Measurements from ENCODE around the gene SOAT2. TPM values are rescaled to one million over a fixed set of nuclear protein-coding genes. Genes with fewer than 3 reads are reported as not detected.

Gene SOAT2
- total RNA-seq, 1 experiment from 2014 or later: not detected

DNA sequence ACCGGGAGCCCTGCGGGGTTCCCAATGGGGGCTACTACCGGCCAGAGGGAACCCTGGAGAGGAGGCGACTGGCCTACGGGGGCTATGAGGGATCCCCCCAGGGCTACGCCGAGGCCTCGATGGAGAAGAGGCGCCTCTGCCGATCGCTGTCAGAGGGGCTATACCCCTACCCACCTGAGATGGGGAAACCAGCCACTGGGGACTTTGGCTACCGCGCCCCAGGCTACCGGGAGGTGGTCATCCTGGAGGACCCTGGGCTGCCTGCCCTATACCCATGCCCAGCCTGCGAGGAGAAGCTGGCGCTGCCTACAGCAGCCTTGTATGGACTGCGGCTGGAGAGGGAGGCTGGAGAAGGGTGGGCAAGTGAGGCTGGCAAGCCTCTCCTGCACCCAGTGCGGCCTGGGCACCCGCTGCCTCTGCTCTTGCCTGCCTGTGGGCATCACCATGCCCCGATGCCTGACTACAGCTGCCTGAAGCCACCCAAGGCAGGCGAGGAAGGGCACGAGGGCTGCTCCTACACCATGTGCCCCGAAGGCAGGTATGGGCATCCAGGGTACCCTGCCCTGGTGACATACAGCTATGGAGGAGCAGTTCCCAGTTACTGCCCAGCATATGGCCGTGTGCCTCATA lies 43.7 kb upstream of the SOAT2 start:
- DNase-seq (ENCODE audit: low read depth, low spot score) (no peak), ATAC-seq (no peak)
- TF ChIP-seq, protein P1, sequence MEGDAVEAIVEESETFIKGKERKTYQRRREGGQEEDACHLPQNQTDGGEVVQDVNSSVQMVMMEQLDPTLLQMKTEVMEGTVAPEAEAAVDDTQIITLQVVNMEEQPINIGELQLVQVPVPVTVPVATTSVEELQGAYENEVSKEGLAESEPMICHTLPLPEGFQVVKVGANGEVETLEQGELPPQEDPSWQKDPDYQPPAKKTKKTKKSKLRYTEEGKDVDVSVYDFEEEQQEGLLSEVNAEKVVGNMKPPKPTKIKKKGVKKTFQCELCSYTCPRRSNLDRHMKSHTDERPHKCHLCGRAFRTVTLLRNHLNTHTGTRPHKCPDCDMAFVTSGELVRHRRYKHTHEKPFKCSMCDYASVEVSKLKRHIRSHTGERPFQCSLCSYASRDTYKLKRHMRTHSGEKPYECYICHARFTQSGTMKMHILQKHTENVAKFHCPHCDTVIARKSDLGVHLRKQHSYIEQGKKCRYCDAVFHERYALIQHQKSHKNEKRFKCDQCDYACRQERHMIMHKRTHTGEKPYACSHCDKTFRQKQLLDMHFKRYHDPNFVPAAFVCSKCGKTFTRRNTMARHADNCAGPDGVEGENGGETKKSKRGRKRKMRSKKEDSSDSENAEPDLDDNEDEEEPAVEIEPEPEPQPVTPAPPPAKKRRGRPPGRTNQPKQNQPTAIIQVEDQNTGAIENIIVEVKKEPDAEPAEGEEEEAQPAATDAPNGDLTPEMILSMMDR (IDR thresholded peaks at IDR 0.05): no peak
- TF ChIP-seq, protein P2, sequence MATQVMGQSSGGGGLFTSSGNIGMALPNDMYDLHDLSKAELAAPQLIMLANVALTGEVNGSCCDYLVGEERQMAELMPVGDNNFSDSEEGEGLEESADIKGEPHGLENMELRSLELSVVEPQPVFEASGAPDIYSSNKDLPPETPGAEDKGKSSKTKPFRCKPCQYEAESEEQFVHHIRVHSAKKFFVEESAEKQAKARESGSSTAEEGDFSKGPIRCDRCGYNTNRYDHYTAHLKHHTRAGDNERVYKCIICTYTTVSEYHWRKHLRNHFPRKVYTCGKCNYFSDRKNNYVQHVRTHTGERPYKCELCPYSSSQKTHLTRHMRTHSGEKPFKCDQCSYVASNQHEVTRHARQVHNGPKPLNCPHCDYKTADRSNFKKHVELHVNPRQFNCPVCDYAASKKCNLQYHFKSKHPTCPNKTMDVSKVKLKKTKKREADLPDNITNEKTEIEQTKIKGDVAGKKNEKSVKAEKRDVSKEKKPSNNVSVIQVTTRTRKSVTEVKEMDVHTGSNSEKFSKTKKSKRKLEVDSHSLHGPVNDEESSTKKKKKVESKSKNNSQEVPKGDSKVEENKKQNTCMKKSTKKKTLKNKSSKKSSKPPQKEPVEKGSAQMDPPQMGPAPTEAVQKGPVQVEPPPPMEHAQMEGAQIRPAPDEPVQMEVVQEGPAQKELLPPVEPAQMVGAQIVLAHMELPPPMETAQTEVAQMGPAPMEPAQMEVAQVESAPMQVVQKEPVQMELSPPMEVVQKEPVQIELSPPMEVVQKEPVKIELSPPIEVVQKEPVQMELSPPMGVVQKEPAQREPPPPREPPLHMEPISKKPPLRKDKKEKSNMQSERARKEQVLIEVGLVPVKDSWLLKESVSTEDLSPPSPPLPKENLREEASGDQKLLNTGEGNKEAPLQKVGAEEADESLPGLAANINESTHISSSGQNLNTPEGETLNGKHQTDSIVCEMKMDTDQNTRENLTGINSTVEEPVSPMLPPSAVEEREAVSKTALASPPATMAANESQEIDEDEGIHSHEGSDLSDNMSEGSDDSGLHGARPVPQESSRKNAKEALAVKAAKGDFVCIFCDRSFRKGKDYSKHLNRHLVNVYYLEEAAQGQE (IDR thresholded peaks at IDR 0.05; ENCODE audit: insufficient read depth in 1 of 2, low read depth in 2 of 2, low read length in 1 of 2): no peak
- TF ChIP-seq TCF7L2 (IDR thresholded peaks at IDR 0.05; ENCODE audit: low read depth, low read length) (no peak), POLR2AphosphoS5 (IDR thresholded peaks at IDR 0.05; ENCODE audit: low read depth, low read length) (no peak), SIN3A (IDR thresholded peaks at IDR 0.05; ENCODE audit: borderline replicate concordance, insufficient read depth, low read depth, low read length) (no peak)
- H3K4me3 ChIP-seq (ENCODE audit: low read depth in 2 of 2, low read length in 2 of 2): no peak overlapping the region
- no peaks in the 10 kb centered on the region for H3K9me3 ChIP-seq (ENCODE audit: control insufficient read depth, insufficient read depth, low read depth, low read length)
- H3K36me3 ChIP-seq (ENCODE audit: control insufficient read depth, insufficient read depth, low read length): no peaks in the 10 kb centered on the region; the same call in 1 of the 2 replicates
- BruUV-seq (replicated peaks): no TSS peak
- intact Hi-C loops (cut with micrococcal nuclease; ENCODE audit: unreplicated experiment) (loop anchor here (10.0 kb wide), 1 partner anchor 95 kb away; no protein-coding TSS in a partner anchor), in situ Hi-C loops (cut with HindIII; ENCODE audit: low pct_unique_long_range_greater_than_20kb, low sequenced_read_pairs) (no loop called here)
- no peaks in the 10 kb centered on the region for H3K27me3 ChIP-seq (ENCODE audit: control insufficient read depth, insufficient read depth, low read length)
- ChIA-PET POLR2A (no interaction called here), CTCF (interaction anchor here (0.8 kb wide), 1 partner anchor 11 kb away, joined by 3 read pairs; no protein-coding TSS in a partner anchor)
- H3K27ac ChIP-seq (ENCODE audit: low read length): no peak overlapping the region
- H3K4me1 ChIP-seq (ENCODE audit: control insufficient read depth, insufficient read depth, low read length): peaks cover 13% of the 10 kb centered on the region

GRCh38 chr12:53060064-53060720 lies 43.1 kb upstream of the SOAT2 start:
- DNase-seq (ENCODE audit: low read depth, low spot score): no peak
- Histone ChIP-seq H3K4me3 (ENCODE audit: low read depth in 2 of 2, low read length in 2 of 2) (no peak overlapping the region), H3K27ac (ENCODE audit: low read length) (no peak overlapping the region), H3K4me1 (ENCODE audit: control insufficient read depth, insufficient read depth, low read length) (peaks cover 13% of the 10 kb centered on the region), H3K36me3 (ENCODE audit: control insufficient read depth, insufficient read depth, low read length) (no peaks in the 10 kb centered on the region; the same call in 1 of the 2 replicates), H3K9me3 (ENCODE audit: control insufficient read depth, insufficient read depth, low read depth, low read length) (no peaks in the 10 kb centered on the region), H3K27me3 (ENCODE audit: control insufficient read depth, insufficient read depth, low read length) (no peaks in the 10 kb centered on the region)
- intact Hi-C loops (cut with micrococcal nuclease; ENCODE audit: unreplicated experiment) (loop anchor here (10.0 kb wide), 1 partner anchor 95 kb away; no protein-coding TSS in a partner anchor), in situ Hi-C loops (cut with HindIII; ENCODE audit: low pct_unique_long_range_greater_than_20kb, low sequenced_read_pairs) (no loop called here)
- TF ChIP-seq, protein P2 (IDR thresholded peaks at IDR 0.05; ENCODE audit: insufficient read depth in 1 of 2, low read depth in 2 of 2, low read length in 1 of 2): no peak
- no peak; the same call in none of the 2 replicates for TF ChIP-seq POLR2AphosphoS5 (IDR thresholded peaks at IDR 0.05; ENCODE audit: low read depth, low read length)
- TF ChIP-seq SIN3A (IDR thresholded peaks at IDR 0.05; ENCODE audit: borderline replicate concordance, insufficient read depth, low read depth, low read length): no peak
- no peak for TF ChIP-seq TCF7L2 (IDR thresholded peaks at IDR 0.05; ENCODE audit: low read depth, low read length)
- TF ChIP-seq, protein P1 (IDR thresholded peaks at IDR 0.05): no peak
- no TSS peak for BruUV-seq (replicated peaks)
- CTCF ChIA-PET: interaction anchor here (0.8 kb wide), 1 partner anchor 12 kb away, joined by 3 read pairs; no protein-coding TSS in a partner anchor
- POLR2A ChIA-PET: no interaction called here
- no peak for ATAC-seq

All from Panc1 (cell line).